HG02870 (cell line): Measurements from ENCODE around the gene SOD2.
"Not testable (repeated sequence)": the region's sequence is repeated elsewhere in the genome, so short reads cannot be mapped to it uniquely, and the experiment has no call there.

ENCODE experiments used
- ATAC-seq: cut with Tn5 transposase; IDR thresholded peaks from one replicate; pipeline ENCODE4 v1.9.1; 2021; ENCODE audit warnings: mild to moderate bottlenecking, moderate library complexity; ENCODE audit not compliant: unreplicated experiment

Gene SOD2

GRCh38 chr6:159693128-159693893, at the start of gene SOD2:
Gene SOD2 (minus strand): TSS chr6:159693241. CDS start chr6:159693167, 74 bp downstream.
- peak; percentile 71 for ATAC-seq

GRCh38 chr6:159742165-159742564, 49.1 kb upstream of the SOD2 start:
- no peak for ATAC-seq

GRCh38 chr6:159739341-159739740, 46.3 kb upstream of the SOD2 start:
- no peak for ATAC-seq

- no peak for ATAC-seq
These were observed 43.9 kb upstream of the SOD2 start for GRCh38 chr6:159736908-159737307.

GRCh38 chr6:159733395-159733794, 40.4 kb upstream of the SOD2 start:
- not testable (repeated sequence) for ATAC-seq

GRCh38 chr6:159732550-159732949, 39.5 kb upstream of the SOD2 start:
- not testable (repeated sequence) for ATAC-seq

GRCh38 chr6:159730332-159730676, 37.3 kb upstream of the SOD2 start:
- ATAC-seq = no peak

GRCh38 chr6:159729598-159730331, 36.7 kb upstream of the SOD2 start:
- no peak for ATAC-seq

- ATAC-seq = no peak
These were observed 35.5 kb upstream of the SOD2 start for GRCh38 chr6:159728531-159728964.

- peak; percentile 33 for ATAC-seq
These were observed 34.8 kb upstream of the SOD2 start for GRCh38 chr6:159727717-159728445.

GRCh38 chr6:159726918-159727716, 34.1 kb upstream of the SOD2 start, which contains the start of gene WTAP:
Gene WTAP (plus strand): TSS chr6:159727506. CDS start chr6:159736266, 8,760 bp downstream.
- peak; percentile 75 for ATAC-seq

GRCh38 chr6:159726255-159726917, 33.3 kb upstream of the SOD2 start:
- ATAC-seq = peak; percentile 20

GRCh38 chr6:159725208-159725607, 32.2 kb upstream of the SOD2 start:
- ATAC-seq = not testable (repeated sequence)

- no peak for ATAC-seq
These were observed 31.7 kb upstream of the SOD2 start for GRCh38 chr6:159724778-159725177.

- ATAC-seq = no peak
These were observed 30.2 kb upstream of the SOD2 start for GRCh38 chr6:159723259-159723658.

- ATAC-seq = no peak
These were observed 29.6 kb upstream of the SOD2 start for GRCh38 chr6:159722655-159723054.

GRCh38 chr6:159721981-159722380, 28.9 kb upstream of the SOD2 start:
- not testable (repeated sequence) for ATAC-seq

- ATAC-seq = no peak
These were observed 27.7 kb upstream of the SOD2 start for GRCh38 chr6:159720708-159721107.

GRCh38 chr6:159719287-159719686, 26.2 kb upstream of the SOD2 start:
- no peak for ATAC-seq

- ATAC-seq = no peak
These were observed 25.6 kb upstream of the SOD2 start for GRCh38 chr6:159718634-159719033.
